Coronary artery (tissue), 2 donors: ENCODE measurements around the gene C18orf63.

Experiments
- DNase-seq: peaks from one replicate; pipeline ENCODE4 v3.0.0-alpha.2; 2017; ENCODE audit warnings: low spot score
- H3K27ac ChIP-seq, 2 donors: fragments of 200-600 bp; sonication (generic); one replicate each; pipeline ENCODE4 v1.5.1; 2016 to 2019
- H3K4me3 ChIP-seq: fragments of 200-600 bp; sonication (generic); 2 replicates; pipeline ENCODE4 v1.5.1; 2016; ENCODE audit warnings: mild to moderate bottlenecking, moderate library complexity
- TF ChIP-seq, protein P1 (sequence below): fragments of 200-600 bp; sonication (generic); IDR thresholded peaks from one replicate; pipeline ENCODE4 v1.5.1; 2019; ENCODE audit warnings: antibody characterized with exemption

The C18orf63 gene

GRCh38 chr18:74402806-74403433 is 87.3 kb downstream of the C18orf63 start:
- H3K4me3 ChIP-seq, result no peak overlapping the region
- TF ChIP-seq, protein P1, sequence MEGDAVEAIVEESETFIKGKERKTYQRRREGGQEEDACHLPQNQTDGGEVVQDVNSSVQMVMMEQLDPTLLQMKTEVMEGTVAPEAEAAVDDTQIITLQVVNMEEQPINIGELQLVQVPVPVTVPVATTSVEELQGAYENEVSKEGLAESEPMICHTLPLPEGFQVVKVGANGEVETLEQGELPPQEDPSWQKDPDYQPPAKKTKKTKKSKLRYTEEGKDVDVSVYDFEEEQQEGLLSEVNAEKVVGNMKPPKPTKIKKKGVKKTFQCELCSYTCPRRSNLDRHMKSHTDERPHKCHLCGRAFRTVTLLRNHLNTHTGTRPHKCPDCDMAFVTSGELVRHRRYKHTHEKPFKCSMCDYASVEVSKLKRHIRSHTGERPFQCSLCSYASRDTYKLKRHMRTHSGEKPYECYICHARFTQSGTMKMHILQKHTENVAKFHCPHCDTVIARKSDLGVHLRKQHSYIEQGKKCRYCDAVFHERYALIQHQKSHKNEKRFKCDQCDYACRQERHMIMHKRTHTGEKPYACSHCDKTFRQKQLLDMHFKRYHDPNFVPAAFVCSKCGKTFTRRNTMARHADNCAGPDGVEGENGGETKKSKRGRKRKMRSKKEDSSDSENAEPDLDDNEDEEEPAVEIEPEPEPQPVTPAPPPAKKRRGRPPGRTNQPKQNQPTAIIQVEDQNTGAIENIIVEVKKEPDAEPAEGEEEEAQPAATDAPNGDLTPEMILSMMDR, result no peak
- H3K27ac ChIP-seq, result no peak overlapping the region
- DNase-seq, result peak; percentile 59

DNA sequence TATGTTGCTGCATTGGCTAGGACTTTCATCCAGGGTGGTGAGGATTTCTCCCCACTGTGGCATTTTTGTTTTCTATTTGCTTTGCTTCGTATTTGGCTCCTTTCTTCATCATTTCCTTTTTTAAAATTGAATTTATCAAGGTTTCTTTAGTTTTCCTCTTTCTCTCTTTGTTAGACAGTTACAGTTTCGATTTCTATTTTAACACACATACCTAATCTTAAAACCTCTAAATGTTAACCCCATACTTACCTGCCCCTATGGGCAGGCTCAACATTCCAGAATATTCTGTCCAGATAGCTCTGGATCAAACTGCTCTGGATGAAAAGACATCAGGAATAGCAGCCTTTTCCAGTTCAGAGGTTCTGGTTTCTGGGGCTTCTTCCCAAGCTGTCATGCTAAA is 92.2 kb downstream of the C18orf63 start:
- Histone ChIP-seq H3K4me3 (no peak overlapping the region), H3K27ac (no peak overlapping the region)
- no peak for DNase-seq
- TF ChIP-seq, protein P1, result no peak
